Activated T-cell treated with anti-CD3 and anti-CD28 coated beads for 48 hours (primary cell): ENCODE results near the gene VWA8.

Source experiments
- DNase-seq: peaks from one replicate; pipeline ENCODE4 v3.0.0-alpha.2; 2020; ENCODE audit warnings: low read depth

The VWA8 gene

GRCh38 chr13:41802684-41803444 is 158.0 kb downstream of the VWA8 start:
- no peak for DNase-seq

GRCh38 chr13:41802043-41802683 is 158.7 kb downstream of the VWA8 start:
- no peak for DNase-seq

- no peak for DNase-seq
Observed at GRCh38 chr13:41791056-41791455, 169.9 kb downstream of the VWA8 start.

- no peak for DNase-seq
Observed at GRCh38 chr13:41788552-41788951, 172.4 kb downstream of the VWA8 start.

- DNase-seq: no peak
Observed at GRCh38 chr13:41785402-41786172, 175.3 kb downstream of the VWA8 start.

GRCh38 chr13:41782086-41782485 is 178.8 kb downstream of the VWA8 start:
- no peak for DNase-seq

- no peak for DNase-seq
Observed at GRCh38 chr13:41780715-41781706, 179.9 kb downstream of the VWA8 start.

- no peak for DNase-seq
Observed at GRCh38 chr13:41775251-41775650, 185.7 kb downstream of the VWA8 start.

GRCh38 chr13:41774605-41775218 is 186.2 kb downstream of the VWA8 start:
- no peak for DNase-seq

- DNase-seq: no peak
Observed at GRCh38 chr13:41767801-41768200, 193.1 kb downstream of the VWA8 start.

- no peak for DNase-seq
Observed at GRCh38 chr13:41766439-41766838, 194.5 kb downstream of the VWA8 start.

GRCh38 chr13:41765813-41766212 is 195.1 kb downstream of the VWA8 start:
- DNase-seq: no peak

- no peak for DNase-seq
Observed at GRCh38 chr13:41765020-41765419, 195.9 kb downstream of the VWA8 start.

- no peak for DNase-seq
Observed at GRCh38 chr13:41764558-41764957, 196.4 kb downstream of the VWA8 start.

- DNase-seq: no peak
Observed at GRCh38 chr13:41763782-41764181, 197.1 kb downstream of the VWA8 start.

GRCh38 chr13:41762796-41763195 is 198.1 kb downstream of the VWA8 start:
- no peak for DNase-seq

- no peak for DNase-seq
Observed at GRCh38 chr13:41756198-41756880, 204.6 kb downstream of the VWA8 start.

- DNase-seq: no peak
Observed at GRCh38 chr13:41751734-41752445, 209.0 kb downstream of the VWA8 start.

GRCh38 chr13:41751277-41751676 is 209.6 kb downstream of the VWA8 start:
- DNase-seq: no peak

GRCh38 chr13:41746259-41746658 is 214.7 kb downstream of the VWA8 start:
- DNase-seq: no peak
